ENCODE data around the gene SQSTM1.
"Not testable (repeated sequence)": the region's sequence is repeated elsewhere in the genome, so short reads cannot be mapped to it uniquely, and the experiment has no call there.

The SQSTM1 gene

DNA sequence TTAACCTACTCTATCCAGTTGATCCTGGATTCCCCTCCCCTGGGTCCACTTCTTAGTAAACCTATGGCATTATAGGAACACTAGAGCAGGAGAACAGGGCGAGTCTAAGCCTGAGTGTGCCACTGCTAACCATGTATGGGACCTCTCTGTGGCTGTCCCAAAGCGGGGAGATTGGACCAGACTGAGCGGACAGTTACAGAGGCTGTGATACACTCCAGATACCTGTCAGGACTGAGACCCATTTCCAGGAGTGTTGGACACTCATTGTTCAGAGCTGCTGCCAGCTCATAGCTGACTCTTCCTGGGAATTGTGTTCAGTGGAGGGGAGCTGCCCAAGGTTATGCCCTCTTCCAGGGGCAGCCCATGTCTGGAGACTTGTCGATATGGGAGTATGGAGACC, 38.9 kb upstream of the SQSTM1 start:
- Histone ChIP-seq H3K9ac (ENCODE audit: low read length in 2 of 2) (no peak overlapping the region), H3K9me3 (ENCODE audit: control insufficient read depth in 2 of 2, low read length in 2 of 2) (no peaks in the 10 kb centered on the region), H3K36me3 (ENCODE audit: control insufficient read depth in 2 of 2, insufficient read depth in 2 of 2, low read length in 2 of 2) (peaks cover 13 to 19% of the 10 kb centered on the region in 2 donors), H3K27me3 (ENCODE audit: control insufficient read depth in 1 of 2, insufficient read depth in 2 of 2, low read length in 2 of 2) (no peaks in the 10 kb centered on the region), H3K27ac (ENCODE audit: low read length) (no peak overlapping the region), H3K4me1 (ENCODE audit: control insufficient read depth, insufficient read depth, low read length) (peaks cover 3% of the 10 kb centered on the region), H3K4me3 (ENCODE audit: low read length in 2 of 2) (no peak overlapping the region)

DNA sequence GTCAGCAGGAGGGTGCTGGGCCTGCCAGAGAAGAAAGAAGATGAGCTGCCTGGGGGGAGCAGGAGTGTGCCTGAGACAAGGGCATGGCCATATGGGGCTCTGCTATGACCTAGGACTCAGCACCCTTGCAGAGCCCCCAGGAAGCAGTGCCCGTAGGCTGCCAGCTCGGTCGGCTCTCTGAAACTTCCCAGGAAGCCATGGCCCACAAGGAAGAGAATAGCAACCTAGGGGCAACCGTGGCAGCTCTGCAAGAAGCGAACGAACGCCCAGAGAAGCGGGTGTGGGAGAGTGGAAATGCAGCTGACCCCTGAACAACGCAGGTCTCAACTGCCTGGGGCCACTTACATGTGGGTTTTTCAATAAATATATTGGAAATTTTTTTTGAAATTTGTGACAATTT, 37.6 kb upstream of the SQSTM1 start:
- no peaks in the 10 kb centered on the region for H3K27me3 ChIP-seq (ENCODE audit: control insufficient read depth in 1 of 2, insufficient read depth in 2 of 2, low read length in 2 of 2)
- H3K9ac ChIP-seq (ENCODE audit: low read length in 2 of 2), result no peak overlapping the region
- no peaks in the 10 kb centered on the region for H3K9me3 ChIP-seq (ENCODE audit: control insufficient read depth in 2 of 2, low read length in 2 of 2)

DNA sequence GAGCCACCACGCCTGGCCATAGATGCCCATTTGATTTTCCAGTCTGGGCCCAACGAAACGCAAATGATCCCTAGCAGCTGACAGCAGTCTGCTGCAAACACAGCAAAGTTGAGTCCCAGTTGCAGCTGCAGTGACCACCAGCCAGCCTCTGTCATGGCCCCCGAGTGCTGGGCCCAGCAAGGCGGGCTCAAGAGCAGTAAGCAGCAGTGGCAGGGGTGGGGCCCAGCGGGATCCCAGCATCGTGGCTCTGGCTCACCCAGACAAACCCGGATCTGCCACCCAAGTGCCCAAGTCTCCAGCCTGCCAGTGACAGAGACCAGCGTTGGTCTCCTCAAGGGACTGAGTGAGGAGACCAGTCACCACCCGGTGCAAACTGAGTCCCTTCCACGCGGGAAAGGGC, 33.8 kb upstream of the SQSTM1 start:
- Histone ChIP-seq H3K27ac (ENCODE audit: low read length) (no peak overlapping the region), H3K9ac (ENCODE audit: low read length in 2 of 2) (no peak overlapping the region), H3K9me3 (ENCODE audit: control insufficient read depth in 2 of 2, low read length in 2 of 2) (no peaks in the 10 kb centered on the region), H3K36me3 (ENCODE audit: control insufficient read depth in 2 of 2, insufficient read depth in 2 of 2, low read length in 2 of 2) (no peaks in the 10 kb centered on the region), H3K27me3 (ENCODE audit: control insufficient read depth in 1 of 2, insufficient read depth in 2 of 2, low read length in 2 of 2) (no peaks in the 10 kb centered on the region), H3K4me3 (ENCODE audit: low read length in 2 of 2) (no peak overlapping the region), H3K4me1 (ENCODE audit: control insufficient read depth, insufficient read depth, low read length) (peaks cover 3% of the 10 kb centered on the region)

More for the DNA sequence above, 37.6 kb upstream of the SQSTM1 start:
- Histone ChIP-seq H3K36me3 (ENCODE audit: control insufficient read depth in 2 of 2, insufficient read depth in 2 of 2, low read length in 2 of 2) (peaks cover 5 to 12% of the 10 kb centered on the region in 2 donors), H3K27ac (ENCODE audit: low read length) (no peak overlapping the region), H3K4me1 (ENCODE audit: control insufficient read depth, insufficient read depth, low read length) (peaks cover 3% of the 10 kb centered on the region), H3K4me3 (ENCODE audit: low read length in 2 of 2) (no peak overlapping the region)

DNA sequence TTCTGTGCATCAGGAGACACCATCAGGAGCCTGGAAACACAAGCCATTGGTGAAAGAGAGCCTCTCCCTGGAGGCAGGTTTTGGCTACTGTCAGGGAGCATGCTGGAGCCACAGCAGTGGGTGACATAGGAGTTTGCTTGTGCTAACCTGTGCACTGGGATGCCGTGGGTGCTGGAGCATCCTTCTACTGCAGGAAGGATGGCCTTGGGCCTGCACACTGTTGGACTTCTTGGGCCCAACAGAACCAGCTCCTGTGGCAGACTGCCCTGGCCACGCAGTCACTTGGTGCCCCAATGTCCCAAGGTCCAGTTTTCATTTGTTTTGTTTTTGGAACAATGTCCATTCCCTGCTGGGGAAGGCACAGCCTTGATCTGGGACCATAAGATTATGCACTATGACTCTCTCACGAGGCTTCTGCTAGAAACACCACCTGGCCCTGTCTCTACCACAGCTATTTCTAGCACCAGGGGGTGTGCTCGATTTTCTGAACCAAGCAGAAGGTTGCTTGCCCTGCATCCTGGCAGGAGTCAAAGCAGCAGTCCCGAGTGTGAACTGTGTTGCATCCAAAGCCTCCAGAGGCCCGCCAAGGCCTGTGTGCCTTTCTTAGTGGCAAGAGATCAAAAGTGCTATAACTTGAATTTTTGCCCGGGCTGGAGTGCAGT, 32.4 kb upstream of the SQSTM1 start:
- H3K36me3 ChIP-seq (ENCODE audit: control insufficient read depth in 2 of 2, insufficient read depth in 2 of 2, low read length in 2 of 2), result no peaks in the 10 kb centered on the region
- no peak overlapping the region for H3K4me3 ChIP-seq (ENCODE audit: low read length in 2 of 2)
- no peaks in the 10 kb centered on the region for H3K27me3 ChIP-seq (ENCODE audit: control insufficient read depth in 1 of 2, insufficient read depth in 2 of 2, low read length in 2 of 2)
- H3K9ac ChIP-seq (ENCODE audit: low read length in 2 of 2), result no peak overlapping the region
- H3K4me1 ChIP-seq (ENCODE audit: control insufficient read depth, insufficient read depth, low read length), result peaks cover 6% of the 10 kb centered on the region
- no peak overlapping the region for H3K27ac ChIP-seq (ENCODE audit: low read length)
- H3K9me3 ChIP-seq (ENCODE audit: control insufficient read depth in 2 of 2, low read length in 2 of 2), result no peaks in the 10 kb centered on the region

DNA sequence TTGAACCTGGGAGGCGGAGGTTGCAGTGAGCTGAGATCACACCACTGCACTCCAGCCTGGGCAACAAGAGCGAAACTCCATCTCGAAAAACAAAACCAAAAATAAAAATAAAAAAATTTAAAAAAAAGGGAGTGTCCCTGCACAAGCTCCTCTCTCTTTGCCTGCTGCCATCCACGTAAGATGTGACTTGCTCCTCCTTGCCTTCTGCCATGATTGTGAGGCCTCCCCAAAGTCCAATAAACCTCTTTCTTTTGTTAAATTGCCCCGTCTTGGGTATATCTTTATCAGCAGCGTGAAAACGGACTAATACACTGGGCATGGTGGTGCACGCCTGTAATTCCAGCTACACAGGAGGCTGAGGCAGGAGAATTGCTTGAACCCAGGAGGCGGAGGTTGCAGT, 31.4 kb upstream of the SQSTM1 start:
- not testable (repeated sequence) for H3K9me3 ChIP-seq (ENCODE audit: control insufficient read depth in 2 of 2, low read length in 2 of 2); H3K36me3 ChIP-seq (ENCODE audit: control insufficient read depth in 2 of 2, insufficient read depth in 2 of 2, low read length in 2 of 2); H3K4me3 ChIP-seq (ENCODE audit: low read length in 2 of 2); H3K27me3 ChIP-seq (ENCODE audit: control insufficient read depth in 1 of 2, insufficient read depth in 2 of 2, low read length in 2 of 2); H3K9ac ChIP-seq (ENCODE audit: low read length in 2 of 2); H3K27ac ChIP-seq (ENCODE audit: low read length)
- peaks cover 14% of the 10 kb centered on the region for H3K4me1 ChIP-seq (ENCODE audit: control insufficient read depth, insufficient read depth, low read length)

DNA sequence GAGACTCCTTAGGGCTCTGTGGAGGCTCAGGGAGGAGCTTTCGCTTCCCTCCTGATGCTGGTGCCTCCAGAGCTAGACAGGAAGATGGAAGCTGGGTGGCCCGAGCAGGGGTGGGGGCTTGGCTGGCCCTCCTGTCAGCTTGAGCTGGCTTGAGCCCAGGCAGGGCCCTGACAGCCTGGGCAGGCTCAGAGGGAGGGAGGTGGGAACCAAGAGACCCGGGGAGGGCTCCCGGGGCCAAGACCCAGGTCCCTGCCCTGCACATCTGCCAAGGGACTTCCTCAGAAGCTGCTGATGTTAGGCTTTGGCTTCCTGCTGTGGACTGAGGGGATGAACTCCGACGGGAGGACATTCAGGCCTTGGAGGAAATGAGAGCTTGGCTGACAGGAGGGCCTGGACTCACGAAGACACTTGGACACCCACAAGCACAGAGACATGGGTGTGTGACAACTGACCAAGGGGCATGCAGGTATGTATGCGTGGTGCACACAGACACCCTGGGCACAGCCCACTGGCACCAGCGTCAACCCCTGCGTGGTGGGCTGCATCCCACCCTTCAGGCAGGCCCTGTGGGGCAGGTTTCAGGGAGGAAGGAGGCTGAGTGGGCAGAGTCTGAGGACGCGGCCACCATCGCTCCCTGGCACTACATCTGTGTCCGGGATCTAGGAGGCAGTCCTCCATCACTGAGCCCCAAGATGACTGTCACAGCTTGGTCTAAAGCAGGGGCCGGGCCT, 28.7 kb upstream of the SQSTM1 start:
- H3K27ac ChIP-seq (ENCODE audit: low read length), result no peak overlapping the region
- H3K36me3 ChIP-seq (ENCODE audit: control insufficient read depth in 2 of 2, insufficient read depth in 2 of 2, low read length in 2 of 2), result no peaks in the 10 kb centered on the region
- no peak overlapping the region for H3K4me3 ChIP-seq (ENCODE audit: low read length in 2 of 2)
- H3K9me3 ChIP-seq (ENCODE audit: control insufficient read depth in 2 of 2, low read length in 2 of 2), result no peaks in the 10 kb centered on the region
- no peak overlapping the region for H3K9ac ChIP-seq (ENCODE audit: low read length in 2 of 2)
- H3K4me1 ChIP-seq (ENCODE audit: control insufficient read depth, insufficient read depth, low read length), result peaks cover 36% of the 10 kb centered on the region
- H3K27me3 ChIP-seq (ENCODE audit: control insufficient read depth in 1 of 2, insufficient read depth in 2 of 2, low read length in 2 of 2), result no peaks in the 10 kb centered on the region

DNA sequence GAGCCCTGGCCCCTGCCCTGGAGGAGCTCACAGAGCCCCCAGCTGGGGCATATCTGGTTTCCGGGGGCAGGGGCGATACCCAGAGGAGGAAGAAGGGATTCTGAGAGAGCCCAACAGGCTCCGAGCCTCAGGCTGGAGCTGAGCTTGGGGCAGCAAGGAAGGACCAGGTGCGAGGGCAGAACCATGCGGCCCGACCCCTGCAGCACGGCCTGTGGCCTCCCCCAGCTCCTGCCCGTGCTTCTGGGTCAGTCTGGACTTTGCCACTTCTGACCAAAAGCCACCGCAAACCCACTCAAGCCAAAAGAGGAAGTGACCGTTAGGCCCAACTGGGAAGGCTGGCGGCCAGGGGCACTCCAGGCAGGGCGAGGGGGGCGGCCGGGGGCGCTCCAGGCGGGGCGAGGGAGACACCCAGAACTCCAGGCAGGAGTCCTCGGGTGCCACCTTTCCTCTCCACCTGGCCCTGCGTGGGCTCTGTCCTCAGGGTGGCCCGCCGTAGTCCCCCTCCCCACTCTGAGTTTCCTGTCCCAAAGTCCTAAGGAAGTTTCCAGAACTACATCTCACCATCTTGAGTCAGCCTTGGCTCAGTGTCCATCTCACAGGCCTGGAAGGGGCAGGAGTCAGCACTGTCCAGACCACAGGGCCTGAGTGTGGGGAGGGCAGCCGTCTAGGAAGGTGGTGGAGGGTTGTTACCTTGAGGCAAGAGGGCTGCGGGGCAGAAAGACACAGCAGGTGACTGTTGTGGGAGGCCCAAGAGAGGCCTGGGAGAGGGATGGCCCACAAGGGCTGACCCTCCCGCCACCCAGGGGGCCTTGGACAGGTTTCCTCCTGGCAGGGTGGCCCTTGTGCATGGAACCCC, 27.9 kb upstream of the SQSTM1 start:
- Histone ChIP-seq H3K27me3 (ENCODE audit: control insufficient read depth in 1 of 2, insufficient read depth in 2 of 2, low read length in 2 of 2) (no peaks in the 10 kb centered on the region), H3K9me3 (ENCODE audit: control insufficient read depth in 2 of 2, low read length in 2 of 2) (no peaks in the 10 kb centered on the region), H3K4me3 (ENCODE audit: low read length in 2 of 2) (no peak overlapping the region), H3K9ac (ENCODE audit: low read length in 2 of 2) (no peak overlapping the region), H3K4me1 (ENCODE audit: control insufficient read depth, insufficient read depth, low read length) (peaks cover 38% of the 10 kb centered on the region), H3K36me3 (ENCODE audit: control insufficient read depth in 2 of 2, insufficient read depth in 2 of 2, low read length in 2 of 2) (no peaks in the 10 kb centered on the region), H3K27ac (ENCODE audit: low read length) (peak overlapping the region; percentile 41)

DNA sequence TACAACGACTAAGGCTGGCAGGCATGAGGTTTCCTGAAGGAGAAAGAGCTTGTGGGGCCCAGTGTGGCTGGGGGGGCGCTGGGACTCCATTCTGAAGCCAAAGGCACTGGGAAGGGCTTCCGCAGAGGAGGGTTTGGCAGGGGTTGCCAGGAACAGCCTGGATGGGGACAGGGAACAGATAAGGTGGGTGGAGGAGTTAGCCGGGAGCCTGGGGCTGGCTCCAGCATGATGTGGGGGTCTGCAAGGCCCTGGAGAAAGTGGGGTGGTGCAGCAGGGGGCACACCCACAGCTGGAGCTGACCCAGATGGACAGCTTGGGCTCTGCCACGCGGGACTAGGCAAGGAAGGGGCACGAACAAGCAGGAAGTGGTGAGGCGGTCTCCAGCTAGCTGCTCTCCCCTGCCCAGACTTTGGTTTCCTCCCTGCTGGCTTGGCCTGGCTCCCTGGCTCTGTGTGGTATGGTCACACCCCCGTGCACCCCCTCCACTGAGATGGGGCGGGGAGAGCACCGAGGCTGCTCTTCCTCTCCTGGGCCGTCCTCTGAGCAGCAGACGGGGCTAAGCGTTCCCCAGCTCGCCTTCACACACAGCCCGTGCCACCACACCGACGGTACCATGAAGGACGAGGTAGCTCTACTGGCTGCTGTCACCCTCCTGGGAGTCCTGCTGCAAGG, 27.1 kb upstream of the SQSTM1 start, which contains the start of gene LTC4S:
TSS of gene LTC4S (plus strand) at position 519 of the 672 bp plus-strand sequence. CDS start at position 614, 95 bp downstream.
- Histone ChIP-seq H3K36me3 (ENCODE audit: control insufficient read depth in 2 of 2, insufficient read depth in 2 of 2, low read length in 2 of 2) (peaks cover 6 to 7% of the 10 kb centered on the region in 2 donors), H3K9ac (ENCODE audit: low read length in 2 of 2) (no peak within 1 kb of the TSS), H3K4me1 (ENCODE audit: control insufficient read depth, insufficient read depth, low read length) (peaks cover 38% of the 10 kb centered on the region), H3K4me3 (ENCODE audit: low read length in 2 of 2) (peak within 1 kb of the TSS in 1 of 2 donors; percentile 74), H3K9me3 (ENCODE audit: control insufficient read depth in 2 of 2, low read length in 2 of 2) (no peaks in the 10 kb centered on the region), H3K27me3 (ENCODE audit: control insufficient read depth in 1 of 2, insufficient read depth in 2 of 2, low read length in 2 of 2) (no peaks in the 10 kb centered on the region), H3K27ac (ENCODE audit: low read length) (peak within 1 kb of the TSS; percentile 41)

DNA sequence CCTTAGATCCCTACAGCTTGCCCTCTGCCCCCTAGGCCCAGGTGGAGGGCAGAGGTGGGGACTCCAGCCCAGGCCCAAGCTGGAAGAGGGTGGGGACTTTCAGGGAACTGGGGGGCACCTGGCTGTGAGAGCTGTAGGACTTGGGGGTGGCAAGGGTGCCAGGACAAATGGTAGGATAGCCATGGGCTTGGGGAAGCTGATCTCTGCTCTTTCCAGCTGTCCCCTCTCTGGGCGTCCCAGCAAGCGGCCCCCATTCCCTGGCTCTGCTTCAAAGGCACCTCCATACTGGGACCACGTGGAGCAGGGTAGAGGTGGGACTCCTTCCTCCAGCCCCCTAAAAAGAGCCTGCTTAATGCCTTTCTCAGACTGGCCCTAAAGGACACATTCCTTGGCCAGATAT, 26.5 kb upstream of the SQSTM1 start:
- H3K27me3 ChIP-seq (ENCODE audit: control insufficient read depth in 1 of 2, insufficient read depth in 2 of 2, low read length in 2 of 2), result no peaks in the 10 kb centered on the region
- H3K4me3 ChIP-seq (ENCODE audit: low read length in 2 of 2), result peak overlapping the region in 1 of 2 donors; percentile 74
- peaks cover 38% of the 10 kb centered on the region for H3K4me1 ChIP-seq (ENCODE audit: control insufficient read depth, insufficient read depth, low read length)
- H3K27ac ChIP-seq (ENCODE audit: low read length), result no peak overlapping the region
- H3K9me3 ChIP-seq (ENCODE audit: control insufficient read depth in 2 of 2, low read length in 2 of 2), result no peaks in the 10 kb centered on the region
- peaks cover 7 to 12% of the 10 kb centered on the region in 2 donors for H3K36me3 ChIP-seq (ENCODE audit: control insufficient read depth in 2 of 2, insufficient read depth in 2 of 2, low read length in 2 of 2)
- no peak overlapping the region for H3K9ac ChIP-seq (ENCODE audit: low read length in 2 of 2)

DNA sequence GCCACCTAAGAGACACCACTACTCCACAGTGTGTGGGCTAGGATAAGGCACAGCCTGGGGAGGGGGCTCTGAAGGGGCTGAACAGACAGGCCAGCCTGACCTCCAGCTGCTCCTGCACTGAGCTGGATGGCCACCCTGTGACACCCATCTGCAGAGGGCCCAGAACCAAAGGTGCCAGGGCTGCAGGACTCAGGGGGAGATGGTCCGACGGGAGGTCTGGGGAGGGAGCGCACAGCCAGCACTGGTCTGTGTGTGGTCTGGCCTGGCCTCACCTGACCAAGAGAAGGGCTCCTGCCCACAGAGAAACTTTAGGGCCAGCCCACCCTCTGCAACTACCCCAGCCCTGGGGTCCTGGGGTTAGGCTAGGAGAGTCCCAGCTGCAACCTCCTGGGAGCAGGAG, 26.1 kb upstream of the SQSTM1 start:
- Histone ChIP-seq H3K27ac (ENCODE audit: low read length) (no peak overlapping the region), H3K36me3 (ENCODE audit: control insufficient read depth in 2 of 2, insufficient read depth in 2 of 2, low read length in 2 of 2) (peaks cover 7 to 16% of the 10 kb centered on the region in 2 donors), H3K9me3 (ENCODE audit: control insufficient read depth in 2 of 2, low read length in 2 of 2) (no peaks in the 10 kb centered on the region), H3K9ac (ENCODE audit: low read length in 2 of 2) (no peak overlapping the region), H3K27me3 (ENCODE audit: control insufficient read depth in 1 of 2, insufficient read depth in 2 of 2, low read length in 2 of 2) (no peaks in the 10 kb centered on the region), H3K4me3 (ENCODE audit: low read length in 2 of 2) (peak overlapping the region in 1 of 2 donors; percentile 74), H3K4me1 (ENCODE audit: control insufficient read depth, insufficient read depth, low read length) (peaks cover 38% of the 10 kb centered on the region)
